Lung microvascular endothelial cell (primary cell): ENCODE measurements around the gene HRK. TPM values are rescaled to one million over a fixed set of nuclear protein-coding genes. Genes with fewer than 3 reads are reported as not detected.

Source experiments
- DNase-seq, 2 donors: peaks; one replicate each; pipeline versions ENCODE4 v3.0.0 to v3.0.0-alpha.2; 2010; ENCODE audit warnings: low read depth in 2 of 2
- total RNA-seq: library from RNA; depleted of rRNA; stranded (reverse); fragments of >200 nt; gene quantifications from 2 replicates; pipeline ENCODE4 v1.2.1, GENCODE V29; 2014

HRK gene
- total RNA-seq, 1 donor from 2014 or later: not detected

GRCh38 chr12:116870306-116870705 is 10.9 kb downstream of the HRK start:
- DNase-seq: no peak

GRCh38 chr12:116867523-116867922 is 13.7 kb downstream of the HRK start:
- DNase-seq: no peak

- DNase-seq: no peak
Measured at GRCh38 chr12:116864371-116865160, 16.7 kb downstream of the HRK start.

- DNase-seq: no peak
Measured at GRCh38 chr12:116863275-116863767, 17.9 kb downstream of the HRK start.

GRCh38 chr12:116862167-116862566 is 19.1 kb downstream of the HRK start:
- DNase-seq: no peak

- peak in 1 of 2 donors; percentile 32 for DNase-seq
Measured at GRCh38 chr12:116861320-116861719, 19.9 kb downstream of the HRK start.

- no peak for DNase-seq
Measured at GRCh38 chr12:116860263-116860662, 21.0 kb downstream of the HRK start.

GRCh38 chr12:116859079-116859478 is 22.2 kb downstream of the HRK start:
- DNase-seq: no peak

GRCh38 chr12:116856729-116857128 is 24.5 kb downstream of the HRK start:
- no peak for DNase-seq

- DNase-seq: no peak
Measured at GRCh38 chr12:116855744-116856470, 25.3 kb downstream of the HRK start.

GRCh38 chr12:116853507-116853906 is 27.7 kb downstream of the HRK start:
- no peak for DNase-seq

- DNase-seq: no peak
Measured at GRCh38 chr12:116852303-116852702, 28.9 kb downstream of the HRK start.

- DNase-seq: no peak
Measured at GRCh38 chr12:116849216-116849615, 32.0 kb downstream of the HRK start.

- DNase-seq: no peak
Measured at GRCh38 chr12:116843085-116843484, 38.2 kb downstream of the HRK start.

- DNase-seq: no peak
Measured at GRCh38 chr12:116839287-116839830, 41.9 kb downstream of the HRK start.

- DNase-seq: no peak
Measured at GRCh38 chr12:116838365-116838764, 42.9 kb downstream of the HRK start.

GRCh38 chr12:116837097-116837496 is 44.1 kb downstream of the HRK start:
- DNase-seq: no peak

GRCh38 chr12:116835484-116835883 is 45.8 kb downstream of the HRK start:
- no peak for DNase-seq

GRCh38 chr12:116833474-116833873 is 47.8 kb downstream of the HRK start:
- no peak for DNase-seq

- no peak for DNase-seq
Measured at GRCh38 chr12:116832353-116832752, 48.9 kb downstream of the HRK start.

- DNase-seq: no peak
Measured at GRCh38 chr12:116827432-116827831, 53.8 kb downstream of the HRK start.

GRCh38 chr12:116821291-116821690 is 60.0 kb downstream of the HRK start:
- DNase-seq: no peak
